Astrocyte (in vitro differentiated cells and primary cell): ENCODE measurements around the gene SPIRE1. TPM values are rescaled to one million over a fixed set of nuclear protein-coding genes. Genes with fewer than 3 reads are reported as not detected.

ENCODE experiments used
- DNase-seq: peaks from one replicate; pipeline ENCODE4 v3.0.0-alpha.2; 2010; ENCODE audit warnings: low read depth
- FAIRE-seq: peaks from 2 replicates; lab custom pipeline; 2011; peaks lifted over from hg19 to GRCh38; lab: Jason Lieb, UNC
- H2AFZ ChIP-seq: 2 replicates; pipeline ENCODE4 v1.6.0; 2012; ENCODE audit warnings: low read depth, low read length, inconsistent platforms
- H3K27ac ChIP-seq: 2 replicates; pipeline ENCODE4 v1.5.1; 2011; ENCODE audit warnings: low read depth, low read length, inconsistent platforms
- H3K27me3 ChIP-seq: 2 replicates; pipeline ENCODE4 v1.6.0; 2011; ENCODE audit warnings: low read length, inconsistent platforms; ENCODE audit not compliant: insufficient read depth
- H3K36me3 ChIP-seq: 2 replicates; pipeline ENCODE4 v1.5.1; 2011; ENCODE audit warnings: low read length, inconsistent platforms; ENCODE audit not compliant: insufficient read depth
- H3K4me1 ChIP-seq: 2 replicates; pipeline ENCODE4 v1.5.1; 2011; ENCODE audit warnings: low read length, inconsistent platforms; ENCODE audit not compliant: insufficient read depth
- H3K4me2 ChIP-seq: 2 replicates; pipeline ENCODE4 v1.6.0; 2012; ENCODE audit warnings: low read length, inconsistent platforms
- H3K4me3 ChIP-seq: 2 replicates; pipeline ENCODE4 v1.5.1; 2011; ENCODE audit warnings: low read depth, mild to moderate bottlenecking, low read length, inconsistent platforms; ENCODE audit not compliant: insufficient read depth
- H3K79me2 ChIP-seq: 2 replicates; pipeline ENCODE4 v1.6.0; 2012; ENCODE audit warnings: mild to moderate bottlenecking, low read length, inconsistent platforms; ENCODE audit not compliant: insufficient read depth
- H3K9ac ChIP-seq: 2 replicates; pipeline ENCODE4 v1.6.0; 2012; ENCODE audit warnings: mild to moderate bottlenecking, low read length, inconsistent platforms
- H3K9me3 ChIP-seq: 2 replicates; pipeline ENCODE4 v1.5.1; 2012; ENCODE audit warnings: low read depth, mild to moderate bottlenecking, low read length, inconsistent platforms; ENCODE audit not compliant: insufficient read depth
- H4K20me1 ChIP-seq: 2 replicates; pipeline ENCODE4 v1.6.0; 2012; ENCODE audit warnings: low read length, inconsistent platforms; ENCODE audit not compliant: insufficient read depth
- H3K27ac Mint-ChIP-seq: one replicate; pipeline ENCODE4 v1.8.0; 2021; ENCODE audit warnings: mild to moderate bottlenecking, mixed read lengths; ENCODE audit not compliant: unreplicated experiment
- H3K27me3 Mint-ChIP-seq: one replicate; pipeline ENCODE4 v1.8.0; 2021; ENCODE audit warnings: low read depth, mixed read lengths; ENCODE audit not compliant: unreplicated experiment
- H3K36me3 Mint-ChIP-seq: one replicate; pipeline ENCODE4 v1.8.0; 2021; ENCODE audit warnings: low read depth, mixed read lengths; ENCODE audit not compliant: unreplicated experiment
- H3K4me1 Mint-ChIP-seq: one replicate; pipeline ENCODE4 v1.8.0; 2021; ENCODE audit warnings: low read depth, mixed read lengths; ENCODE audit not compliant: unreplicated experiment
- H3K4me3 Mint-ChIP-seq: one replicate; pipeline ENCODE4 v1.8.0; 2021; ENCODE audit warnings: mild to moderate bottlenecking, moderate library complexity, mixed read lengths; ENCODE audit not compliant: unreplicated experiment
- H3K9me3 Mint-ChIP-seq: one replicate; pipeline ENCODE4 v1.8.0; 2021; ENCODE audit warnings: mild to moderate bottlenecking, mixed read lengths; ENCODE audit not compliant: unreplicated experiment
- EZH2 ChIP-seq: IDR thresholded peaks from 2 replicates; pipeline ENCODE4 v1.6.1; 2012; ENCODE audit warnings: mild to moderate bottlenecking, low read length, inconsistent platforms; ENCODE audit not compliant: insufficient read depth
- total RNA-seq: library from RNA; stranded (reverse); gene quantifications from 2 replicates; pipeline ENCODE4 v1.2.1, GENCODE V29; 2021
- TF ChIP-seq, protein P1 (sequence below): IDR thresholded peaks from 2 replicates; pipeline ENCODE4 v1.5.1; 2011; ENCODE audit warnings: low read depth, mild to moderate bottlenecking, inconsistent platforms, low read length, moderate library complexity; ENCODE audit not compliant: insufficient read depth

Gene SPIRE1
- total RNA-seq, 1 donor from 2014 or later: 42.0 TPM

DNA sequence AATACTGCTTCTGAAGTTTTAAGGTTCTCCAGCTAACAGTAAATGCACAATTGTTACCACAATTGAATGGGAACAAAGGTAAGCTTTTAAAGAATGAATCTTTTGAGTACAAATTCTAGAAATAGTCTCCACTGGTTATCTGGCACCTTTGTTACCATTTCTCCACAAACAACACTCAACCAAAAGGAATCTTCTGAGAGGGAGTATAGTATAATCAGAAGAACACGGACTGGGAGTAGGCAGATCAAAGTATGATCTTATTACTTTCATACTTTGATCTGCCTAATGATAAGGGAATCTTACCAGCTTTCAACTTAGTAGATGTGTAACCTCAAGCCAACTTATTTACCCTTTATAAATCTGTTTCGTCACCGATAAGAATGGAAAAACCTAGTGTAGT lies 43.3 kb upstream of the SPIRE1 start:
- no peaks in the 10 kb centered on the region for H3K27me3 Mint-ChIP-seq
- H3K4me3 Mint-ChIP-seq: peak overlapping the region; percentile 96
- Histone ChIP-seq H3K4me3 (peak overlapping the region; percentile 88), H3K4me1 (peaks cover 9% of the 10 kb centered on the region), H3K4me2 (peak overlapping the region; percentile 90), H3K27me3 (no peaks in the 10 kb centered on the region), H3K9ac (no peak overlapping the region), H3K27ac (no peak overlapping the region), H3K79me2 (peaks cover 55% of the 10 kb centered on the region), H3K36me3 (no peaks in the 10 kb centered on the region), H2AFZ (no peak overlapping the region), H4K20me1 (peaks cover 19% of the 10 kb centered on the region), H3K9me3 (no peaks in the 10 kb centered on the region)
- no peak for DNase-seq
- no peak for FAIRE-seq
- H3K36me3 Mint-ChIP-seq: peaks cover 2% of the 10 kb centered on the region
- no peaks in the 10 kb centered on the region for H3K9me3 Mint-ChIP-seq
- H3K4me1 Mint-ChIP-seq: peaks cover 18% of the 10 kb centered on the region
- TF ChIP-seq, protein P1, sequence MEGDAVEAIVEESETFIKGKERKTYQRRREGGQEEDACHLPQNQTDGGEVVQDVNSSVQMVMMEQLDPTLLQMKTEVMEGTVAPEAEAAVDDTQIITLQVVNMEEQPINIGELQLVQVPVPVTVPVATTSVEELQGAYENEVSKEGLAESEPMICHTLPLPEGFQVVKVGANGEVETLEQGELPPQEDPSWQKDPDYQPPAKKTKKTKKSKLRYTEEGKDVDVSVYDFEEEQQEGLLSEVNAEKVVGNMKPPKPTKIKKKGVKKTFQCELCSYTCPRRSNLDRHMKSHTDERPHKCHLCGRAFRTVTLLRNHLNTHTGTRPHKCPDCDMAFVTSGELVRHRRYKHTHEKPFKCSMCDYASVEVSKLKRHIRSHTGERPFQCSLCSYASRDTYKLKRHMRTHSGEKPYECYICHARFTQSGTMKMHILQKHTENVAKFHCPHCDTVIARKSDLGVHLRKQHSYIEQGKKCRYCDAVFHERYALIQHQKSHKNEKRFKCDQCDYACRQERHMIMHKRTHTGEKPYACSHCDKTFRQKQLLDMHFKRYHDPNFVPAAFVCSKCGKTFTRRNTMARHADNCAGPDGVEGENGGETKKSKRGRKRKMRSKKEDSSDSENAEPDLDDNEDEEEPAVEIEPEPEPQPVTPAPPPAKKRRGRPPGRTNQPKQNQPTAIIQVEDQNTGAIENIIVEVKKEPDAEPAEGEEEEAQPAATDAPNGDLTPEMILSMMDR: no peak
- peak overlapping the region; percentile 98 for H3K27ac Mint-ChIP-seq

DNA sequence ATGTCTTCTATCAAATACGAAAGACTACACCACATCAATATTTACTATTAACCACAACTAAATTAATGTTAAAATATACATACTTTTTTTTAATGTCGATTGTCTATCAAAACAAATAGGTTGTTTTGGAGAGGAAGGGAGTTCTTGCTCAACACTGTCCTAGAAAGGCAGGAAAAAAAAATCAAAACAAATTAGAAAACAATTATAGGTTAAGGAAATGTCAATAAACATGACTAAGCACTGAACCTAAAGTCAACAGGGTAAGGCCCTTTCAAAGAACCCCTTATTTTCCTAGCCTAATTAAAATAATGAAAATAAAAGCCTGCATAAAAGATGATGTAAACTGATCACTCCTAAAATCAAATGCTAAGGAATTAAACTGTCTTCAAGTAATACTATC lies 41.8 kb upstream of the SPIRE1 start:
- H3K9me3 Mint-ChIP-seq: no peaks in the 10 kb centered on the region
- TF ChIP-seq EZH2: no peak
- TF ChIP-seq, protein P1: no peak
- H3K4me3 Mint-ChIP-seq: no peak overlapping the region
- no peak overlapping the region for H3K27ac Mint-ChIP-seq
- Histone ChIP-seq H3K4me2 (no peak overlapping the region), H3K9ac (no peak overlapping the region), H3K4me3 (no peak overlapping the region), H3K27ac (no peak overlapping the region), H3K36me3 (no peaks in the 10 kb centered on the region), H3K79me2 (peaks cover 43% of the 10 kb centered on the region), H4K20me1 (peaks cover 13% of the 10 kb centered on the region), H3K4me1 (peaks cover 9% of the 10 kb centered on the region), H3K9me3 (no peaks in the 10 kb centered on the region), H3K27me3 (no peaks in the 10 kb centered on the region), H2AFZ (no peak overlapping the region)
- peaks cover 2% of the 10 kb centered on the region for H3K36me3 Mint-ChIP-seq
- FAIRE-seq: no peak
- no peaks in the 10 kb centered on the region for H3K27me3 Mint-ChIP-seq
- DNase-seq: no peak
- peaks cover 17% of the 10 kb centered on the region for H3K4me1 Mint-ChIP-seq

DNA sequence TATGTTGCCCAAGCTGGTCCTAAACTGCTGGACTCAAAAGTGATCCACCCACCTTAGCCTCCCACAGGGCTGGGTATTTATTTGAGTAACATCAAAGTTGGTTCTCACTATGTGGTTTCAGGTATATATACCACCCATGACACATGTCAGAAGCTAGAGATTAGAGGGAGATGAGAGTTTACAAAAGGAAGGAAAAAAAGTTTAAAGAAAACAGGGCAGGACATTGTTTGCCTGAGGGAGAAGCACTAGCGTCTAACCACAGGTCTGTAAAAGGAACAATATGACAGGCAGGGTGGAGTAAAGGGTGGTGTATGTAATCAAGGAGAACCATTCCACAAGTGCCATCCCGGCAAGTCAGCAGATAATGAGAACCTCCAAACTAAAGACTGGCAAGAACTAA lies 36.1 kb upstream of the SPIRE1 start:
- TF ChIP-seq EZH2: no peak
- DNase-seq: peak; percentile 20
- no peaks in the 10 kb centered on the region for H3K9me3 Mint-ChIP-seq
- no peaks in the 10 kb centered on the region for H3K36me3 Mint-ChIP-seq
- H3K79me2 ChIP-seq: no peaks in the 10 kb centered on the region
- H3K9ac ChIP-seq: no peak overlapping the region
- no peak for FAIRE-seq
- no peak overlapping the region for H3K27ac ChIP-seq
- H4K20me1 ChIP-seq: no peaks in the 10 kb centered on the region
- H3K27me3 ChIP-seq: no peaks in the 10 kb centered on the region
- H3K9me3 ChIP-seq: no peaks in the 10 kb centered on the region
- no peak overlapping the region for H3K4me2 ChIP-seq
- peaks cover 5% of the 10 kb centered on the region for H3K4me1 Mint-ChIP-seq
- H3K27ac Mint-ChIP-seq: no peak overlapping the region
- no peak overlapping the region for H3K4me3 ChIP-seq
- no peak overlapping the region for H3K4me3 Mint-ChIP-seq
- no peaks in the 10 kb centered on the region for H3K27me3 Mint-ChIP-seq
- peaks cover 5% of the 10 kb centered on the region for H3K36me3 ChIP-seq
- no peaks in the 10 kb centered on the region for H3K4me1 ChIP-seq
- H2AFZ ChIP-seq: no peak overlapping the region
